Astrocyte (in vitro differentiated cells and primary cell): ENCODE data around the gene SCUBE1. TPM values are rescaled to one million over a fixed set of nuclear protein-coding genes. Genes with fewer than 3 reads are reported as not detected.

Experiments
- DNase-seq: peaks from one replicate; pipeline ENCODE4 v3.0.0-alpha.2; 2010; ENCODE audit warnings: low read depth
- FAIRE-seq: peaks from 2 replicates; lab custom pipeline; 2011; peaks lifted over from hg19 to GRCh38; lab: Jason Lieb, UNC
- H2AFZ ChIP-seq: 2 replicates; pipeline ENCODE4 v1.6.0; 2012; ENCODE audit warnings: low read depth, low read length, inconsistent platforms
- H3K27ac ChIP-seq: 2 replicates; pipeline ENCODE4 v1.5.1; 2011; ENCODE audit warnings: low read depth, low read length, inconsistent platforms
- H3K27me3 ChIP-seq: 2 replicates; pipeline ENCODE4 v1.6.0; 2011; ENCODE audit warnings: low read length, inconsistent platforms; ENCODE audit not compliant: insufficient read depth
- H3K36me3 ChIP-seq: 2 replicates; pipeline ENCODE4 v1.5.1; 2011; ENCODE audit warnings: low read length, inconsistent platforms; ENCODE audit not compliant: insufficient read depth
- H3K4me1 ChIP-seq: 2 replicates; pipeline ENCODE4 v1.5.1; 2011; ENCODE audit warnings: low read length, inconsistent platforms; ENCODE audit not compliant: insufficient read depth
- H3K4me2 ChIP-seq: 2 replicates; pipeline ENCODE4 v1.6.0; 2012; ENCODE audit warnings: low read length, inconsistent platforms
- H3K4me3 ChIP-seq: 2 replicates; pipeline ENCODE4 v1.5.1; 2011; ENCODE audit warnings: low read depth, mild to moderate bottlenecking, low read length, inconsistent platforms; ENCODE audit not compliant: insufficient read depth
- H3K79me2 ChIP-seq: 2 replicates; pipeline ENCODE4 v1.6.0; 2012; ENCODE audit warnings: mild to moderate bottlenecking, low read length, inconsistent platforms; ENCODE audit not compliant: insufficient read depth
- H3K9ac ChIP-seq: 2 replicates; pipeline ENCODE4 v1.6.0; 2012; ENCODE audit warnings: mild to moderate bottlenecking, low read length, inconsistent platforms
- H3K9me3 ChIP-seq: 2 replicates; pipeline ENCODE4 v1.5.1; 2012; ENCODE audit warnings: low read depth, mild to moderate bottlenecking, low read length, inconsistent platforms; ENCODE audit not compliant: insufficient read depth
- H4K20me1 ChIP-seq: 2 replicates; pipeline ENCODE4 v1.6.0; 2012; ENCODE audit warnings: low read length, inconsistent platforms; ENCODE audit not compliant: insufficient read depth
- H3K27ac Mint-ChIP-seq: one replicate; pipeline ENCODE4 v1.8.0; 2021; ENCODE audit warnings: mild to moderate bottlenecking, mixed read lengths; ENCODE audit not compliant: unreplicated experiment
- H3K27me3 Mint-ChIP-seq: one replicate; pipeline ENCODE4 v1.8.0; 2021; ENCODE audit warnings: low read depth, mixed read lengths; ENCODE audit not compliant: unreplicated experiment
- H3K36me3 Mint-ChIP-seq: one replicate; pipeline ENCODE4 v1.8.0; 2021; ENCODE audit warnings: low read depth, mixed read lengths; ENCODE audit not compliant: unreplicated experiment
- H3K4me1 Mint-ChIP-seq: one replicate; pipeline ENCODE4 v1.8.0; 2021; ENCODE audit warnings: low read depth, mixed read lengths; ENCODE audit not compliant: unreplicated experiment
- H3K4me3 Mint-ChIP-seq: one replicate; pipeline ENCODE4 v1.8.0; 2021; ENCODE audit warnings: mild to moderate bottlenecking, moderate library complexity, mixed read lengths; ENCODE audit not compliant: unreplicated experiment
- H3K9me3 Mint-ChIP-seq: one replicate; pipeline ENCODE4 v1.8.0; 2021; ENCODE audit warnings: mild to moderate bottlenecking, mixed read lengths; ENCODE audit not compliant: unreplicated experiment
- EZH2 ChIP-seq: IDR thresholded peaks from 2 replicates; pipeline ENCODE4 v1.6.1; 2012; ENCODE audit warnings: mild to moderate bottlenecking, low read length, inconsistent platforms; ENCODE audit not compliant: insufficient read depth
- total RNA-seq: library from RNA; stranded (reverse); gene quantifications from 2 replicates; pipeline ENCODE4 v1.2.1, GENCODE V29; 2021
- TF ChIP-seq, protein P1 (sequence below): IDR thresholded peaks from 2 replicates; pipeline ENCODE4 v1.5.1; 2011; ENCODE audit warnings: low read depth, mild to moderate bottlenecking, inconsistent platforms, low read length, moderate library complexity; ENCODE audit not compliant: insufficient read depth

The SCUBE1 gene
- total RNA-seq, 1 donor from 2014 or later = 0.07 TPM

DNA sequence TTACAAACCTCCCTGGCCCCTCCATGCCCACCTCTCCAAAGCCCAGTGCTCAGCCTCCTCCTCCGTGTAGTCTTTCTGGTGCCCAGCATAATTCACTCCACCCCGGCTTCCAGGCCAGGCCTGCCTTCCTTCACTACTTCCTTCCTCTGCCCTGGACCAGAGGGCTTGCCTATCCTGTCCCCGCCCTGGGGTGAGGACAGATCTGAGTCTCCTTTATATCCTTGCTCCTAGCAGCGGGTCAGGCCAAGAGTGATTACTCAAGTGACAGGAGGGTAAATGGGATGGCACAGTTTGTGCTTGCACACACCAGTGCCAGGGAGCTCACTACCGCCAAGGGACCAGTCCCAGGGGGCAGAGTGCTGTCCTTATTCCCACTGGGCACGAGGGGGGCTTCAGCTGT, 48.0 kb downstream of the SCUBE1 start:
- no peaks in the 10 kb centered on the region for H3K9me3 ChIP-seq
- H3K36me3 ChIP-seq = no peaks in the 10 kb centered on the region
- H3K79me2 ChIP-seq = no peaks in the 10 kb centered on the region
- no peak overlapping the region for H2AFZ ChIP-seq
- H3K4me3 Mint-ChIP-seq = no peak overlapping the region
- H3K36me3 Mint-ChIP-seq = no peaks in the 10 kb centered on the region
- peaks cover 63% of the 10 kb centered on the region for H3K27me3 Mint-ChIP-seq
- DNase-seq (no peak), FAIRE-seq (no peak)
- H3K27ac ChIP-seq = no peak overlapping the region
- H3K27me3 ChIP-seq = peaks cover 11% of the 10 kb centered on the region
- no peaks in the 10 kb centered on the region for H3K4me1 ChIP-seq
- peaks cover 5% of the 10 kb centered on the region for H3K4me1 Mint-ChIP-seq
- H3K27ac Mint-ChIP-seq = no peak overlapping the region
- H3K9me3 Mint-ChIP-seq = no peaks in the 10 kb centered on the region
- no peak overlapping the region for H3K4me2 ChIP-seq
- H3K4me3 ChIP-seq = no peak overlapping the region
- no peak overlapping the region for H3K9ac ChIP-seq
- no peaks in the 10 kb centered on the region for H4K20me1 ChIP-seq
- TF ChIP-seq EZH2 = no peak
- TF ChIP-seq, protein P1, sequence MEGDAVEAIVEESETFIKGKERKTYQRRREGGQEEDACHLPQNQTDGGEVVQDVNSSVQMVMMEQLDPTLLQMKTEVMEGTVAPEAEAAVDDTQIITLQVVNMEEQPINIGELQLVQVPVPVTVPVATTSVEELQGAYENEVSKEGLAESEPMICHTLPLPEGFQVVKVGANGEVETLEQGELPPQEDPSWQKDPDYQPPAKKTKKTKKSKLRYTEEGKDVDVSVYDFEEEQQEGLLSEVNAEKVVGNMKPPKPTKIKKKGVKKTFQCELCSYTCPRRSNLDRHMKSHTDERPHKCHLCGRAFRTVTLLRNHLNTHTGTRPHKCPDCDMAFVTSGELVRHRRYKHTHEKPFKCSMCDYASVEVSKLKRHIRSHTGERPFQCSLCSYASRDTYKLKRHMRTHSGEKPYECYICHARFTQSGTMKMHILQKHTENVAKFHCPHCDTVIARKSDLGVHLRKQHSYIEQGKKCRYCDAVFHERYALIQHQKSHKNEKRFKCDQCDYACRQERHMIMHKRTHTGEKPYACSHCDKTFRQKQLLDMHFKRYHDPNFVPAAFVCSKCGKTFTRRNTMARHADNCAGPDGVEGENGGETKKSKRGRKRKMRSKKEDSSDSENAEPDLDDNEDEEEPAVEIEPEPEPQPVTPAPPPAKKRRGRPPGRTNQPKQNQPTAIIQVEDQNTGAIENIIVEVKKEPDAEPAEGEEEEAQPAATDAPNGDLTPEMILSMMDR = no peak

DNA sequence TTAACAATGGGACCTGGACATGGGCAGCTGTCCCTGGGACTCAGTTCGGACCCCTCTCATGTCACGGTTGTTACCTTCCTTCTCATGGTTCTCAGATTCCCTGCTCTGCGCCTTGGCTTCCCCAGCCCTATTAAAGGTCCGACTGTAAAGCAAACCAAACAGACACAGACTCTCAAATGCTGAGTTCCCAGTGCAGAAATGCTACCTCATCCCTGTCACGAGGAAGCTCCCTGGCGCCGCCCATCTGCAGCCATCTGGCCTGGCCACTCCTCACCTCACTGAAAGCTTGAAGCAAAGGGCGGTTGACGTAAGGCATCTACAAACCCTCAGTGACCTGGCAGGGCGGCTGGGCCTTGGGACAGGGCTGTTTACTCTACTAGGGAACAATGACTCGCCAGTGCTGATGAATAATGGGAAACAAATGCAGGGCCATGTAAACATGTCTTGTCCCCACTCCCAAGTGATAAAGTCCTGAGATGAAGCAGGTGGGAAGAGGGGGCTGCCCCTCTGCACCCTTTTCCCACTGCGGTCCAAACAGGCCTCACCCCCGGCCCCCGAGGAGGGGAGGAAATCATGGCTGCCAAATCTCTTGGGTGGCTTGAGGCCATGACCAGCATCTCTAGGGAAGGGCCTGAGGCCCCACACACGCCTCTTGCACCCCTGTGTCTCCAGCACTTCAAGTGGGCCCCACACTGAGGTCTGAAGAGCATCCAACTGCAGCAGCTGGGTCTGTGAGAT, 49.3 kb downstream of the SCUBE1 start:
- FAIRE-seq = no peak
- no peak overlapping the region for H3K4me3 ChIP-seq
- DNase-seq = no peak
- H3K9me3 ChIP-seq = no peaks in the 10 kb centered on the region
- H3K36me3 ChIP-seq = no peaks in the 10 kb centered on the region
- Mint-ChIP-seq H3K4me3 (no peak overlapping the region), H3K27me3 (peaks cover 64% of the 10 kb centered on the region), H3K4me1 (peaks cover 5% of the 10 kb centered on the region), H3K27ac (no peak overlapping the region), H3K9me3 (no peaks in the 10 kb centered on the region), H3K36me3 (no peaks in the 10 kb centered on the region)
- TF ChIP-seq, protein P1 = no peak
- TF ChIP-seq EZH2 = no peak
- H3K9ac ChIP-seq = no peak overlapping the region
- peaks cover 5% of the 10 kb centered on the region for H3K4me1 ChIP-seq
- H3K4me2 ChIP-seq = no peak overlapping the region
- peaks cover 11% of the 10 kb centered on the region for H3K27me3 ChIP-seq
- no peaks in the 10 kb centered on the region for H4K20me1 ChIP-seq
- no peak overlapping the region for H3K27ac ChIP-seq
- no peaks in the 10 kb centered on the region for H3K79me2 ChIP-seq
- H2AFZ ChIP-seq = no peak overlapping the region

DNA sequence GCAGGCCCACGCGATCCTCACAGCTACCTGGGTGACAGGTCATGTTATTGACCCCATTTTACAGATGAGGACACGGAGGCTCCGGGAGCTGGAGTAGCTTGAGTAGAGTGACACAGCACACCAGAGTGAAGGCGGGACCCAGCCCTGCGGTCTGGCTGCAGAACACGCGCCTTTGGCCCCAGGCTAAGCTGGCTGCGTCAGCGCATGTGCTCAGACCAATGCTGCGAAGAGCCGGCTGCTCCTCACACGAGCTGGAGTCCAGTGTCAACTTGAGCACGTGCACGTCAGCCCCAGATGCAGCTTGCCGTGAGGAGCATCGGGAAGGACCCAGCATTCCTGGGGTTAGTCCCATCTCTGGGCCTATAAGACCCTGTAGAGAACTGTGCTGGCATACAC, 49.9 kb downstream of the SCUBE1 start:
- Histone ChIP-seq H3K9ac (no peak overlapping the region), H3K27ac (no peak overlapping the region), H3K4me1 (peaks cover 5% of the 10 kb centered on the region), H4K20me1 (no peaks in the 10 kb centered on the region), H3K4me3 (no peak overlapping the region), H3K27me3 (peaks cover 11% of the 10 kb centered on the region), H3K36me3 (no peaks in the 10 kb centered on the region), H3K79me2 (no peaks in the 10 kb centered on the region), H3K4me2 (no peak overlapping the region), H3K9me3 (no peaks in the 10 kb centered on the region), H2AFZ (no peak overlapping the region)
- no peak for DNase-seq
- FAIRE-seq = no peak
- no peak for TF ChIP-seq EZH2
- TF ChIP-seq, protein P1 = no peak
- no peak overlapping the region for H3K27ac Mint-ChIP-seq
- no peaks in the 10 kb centered on the region for H3K9me3 Mint-ChIP-seq
- peaks cover 5% of the 10 kb centered on the region for H3K4me1 Mint-ChIP-seq
- H3K36me3 Mint-ChIP-seq = no peaks in the 10 kb centered on the region
- H3K27me3 Mint-ChIP-seq = peaks cover 67% of the 10 kb centered on the region
- H3K4me3 Mint-ChIP-seq = no peak overlapping the region
